ENCODE measurements around the gene AUP1. TPM values are rescaled to one million over a fixed set of nuclear protein-coding genes. Genes with fewer than 3 reads are reported as not detected.
"Not testable (repeated sequence)": the region's sequence is repeated elsewhere in the genome, so short reads cannot be mapped to it uniquely, and the experiment has no call there.

The AUP1 gene
- total and polyA plus RNA-seq, 9 of the 15 experiments (the other 6 are each of a cell fraction or from before 2014, with no cell fraction given), result 70.7 to 245 (median 165) TPM

DNA sequence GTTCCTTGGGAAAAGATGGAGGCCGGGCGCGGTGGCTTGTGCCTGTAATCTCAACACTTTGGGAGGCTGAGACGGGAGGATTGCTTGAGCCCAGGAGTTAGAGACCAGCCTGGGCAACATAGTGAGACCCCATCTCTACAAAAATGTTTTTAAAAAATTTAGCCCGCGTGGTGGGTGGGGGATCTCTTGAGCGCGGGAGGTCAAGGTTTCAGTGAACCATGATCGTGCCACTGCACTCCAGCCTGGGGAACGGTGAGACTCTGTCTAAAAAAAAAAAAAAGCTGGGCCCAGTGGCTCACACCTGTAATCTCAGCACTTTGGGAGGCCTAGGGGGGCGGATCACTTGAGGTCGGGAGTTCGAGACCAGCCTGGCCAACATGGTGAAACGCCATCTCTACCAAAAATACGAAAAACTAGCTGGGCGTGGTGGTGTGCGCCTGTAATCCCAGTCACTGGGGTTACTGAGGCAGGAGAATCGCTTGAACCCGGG, 45.8 kb downstream of the AUP1 start:
- H3K79me2 ChIP-seq (ENCODE audit: control insufficient read depth, insufficient read depth, low read length), result peaks cover 32% of the 10 kb centered on the region
- DNase-seq (ENCODE audit: extremely low read depth in 1 of 4, low spot score in 3 of 4), result not testable (repeated sequence)
- peak overlapping the region; percentile 100 for H2AFZ ChIP-seq (ENCODE audit: low read depth, low read length)

More for the DNA sequence above, 45.8 kb downstream of the AUP1 start:
- intact Hi-C loops (cut with micrococcal nuclease), result loop anchor here (1.0 to 2.0 kb wide), 5 partner anchors 20 to 104 kb away; partner anchors contain the start of genes AUP1, HTRA2 and INO80B
- Histone ChIP-seq H3K36me3 (ENCODE audit: control insufficient read depth, insufficient read depth, low read length) (peaks cover 31% of the 10 kb centered on the region), H3K4me2 (ENCODE audit: insufficient read depth, low read length) (peak overlapping the region; percentile 99), H3K9ac (ENCODE audit: insufficient read depth in 1 of 2, low read depth in 2 of 2, low read length in 2 of 2) (peak overlapping the region; percentile 83 to 93; a peak in 3 of 4 replicates), H3K4me1 (replicated peaks in 1 of 2; ENCODE audit: control insufficient read depth in 2 of 2, insufficient read depth in 2 of 2, low read length in 2 of 2) (peaks cover 8 to 23% of the 10 kb centered on the region in 2 experiments; a peak in 4 of 5 replicates), H3K4me3 (peak overlapping the region; percentile 86)
- TF ChIP-seq BCOR (IDR thresholded peaks at IDR 0.05) (peak; percentile 56; the same call in 1 of the 2 replicates), ZNF121 (CRISPR knock-in tag; conservative IDR thresholded peaks at IDR 0.05) (peak; percentile 97), KDM1A (IDR thresholded peaks at IDR 0.05) (peak; percentile 51 to 65; a peak in 1 of 4 replicates), RBM25 (IDR thresholded peaks at IDR 0.05; ENCODE audit: low read depth, low read length, severe bottlenecking) (peak; percentile 70), RCOR1 (IDR thresholded peaks at IDR 0.05; ENCODE audit: borderline replicate concordance in 1 of 2, low read depth in 2 of 2, low read length in 2 of 2) (peak in 1 of 2 experiments; percentile 3; a peak in 1 of 4 replicates), SMARCA5 (IDR thresholded peaks at IDR 0.05) (peak; percentile 56; the same call in 1 of the 2 replicates)
- H3K27me3 ChIP-seq (ENCODE audit: control insufficient read depth in 2 of 2, insufficient read depth in 2 of 2, low read length in 2 of 2); H3K27ac ChIP-seq (ENCODE audit: extremely low read depth, low read depth, low read length); H3K9me3 ChIP-seq (replicated peaks; ENCODE audit: control insufficient read depth, insufficient read depth, low read depth, low read length); BruUV-seq (replicated peaks); H3K9me1 ChIP-seq (ENCODE audit: control insufficient read depth, insufficient read depth, low read length); FAIRE-seq; in situ Hi-C loops (cut with MboI); H4K20me1 ChIP-seq (replicated peaks; ENCODE audit: control insufficient read depth, insufficient read depth, low read length); ATAC-seq: not testable (repeated sequence)
- ChIA-PET CTCF (ENCODE audit: low intra/inter-chr PET ratio) (interaction anchor here (0.6 to 2.0 kb wide), 4 partner anchors 48 to 104 kb away, joined by 4 to 12 read pairs (median 5); no protein-coding TSS in a partner anchor), POLR2A (interaction anchor here (0.9 to 3.9 kb wide), 5 partner anchors 11 to 106 kb away, joined by 4 to 28 read pairs (median 5); partner anchors contain the start of genes AUP1, HTRA2 and MRPL53)
- whole genome bisulfite sequencing (ENCODE audit: insufficient coverage, low coverage, missing lambda C conversion rate), result 35% methylated on average over 18 of the region's 19 CpGs

Measured in K562 (cell line).